ENCODE data around the gene USP7.

- TF ChIP-seq, protein P1, sequence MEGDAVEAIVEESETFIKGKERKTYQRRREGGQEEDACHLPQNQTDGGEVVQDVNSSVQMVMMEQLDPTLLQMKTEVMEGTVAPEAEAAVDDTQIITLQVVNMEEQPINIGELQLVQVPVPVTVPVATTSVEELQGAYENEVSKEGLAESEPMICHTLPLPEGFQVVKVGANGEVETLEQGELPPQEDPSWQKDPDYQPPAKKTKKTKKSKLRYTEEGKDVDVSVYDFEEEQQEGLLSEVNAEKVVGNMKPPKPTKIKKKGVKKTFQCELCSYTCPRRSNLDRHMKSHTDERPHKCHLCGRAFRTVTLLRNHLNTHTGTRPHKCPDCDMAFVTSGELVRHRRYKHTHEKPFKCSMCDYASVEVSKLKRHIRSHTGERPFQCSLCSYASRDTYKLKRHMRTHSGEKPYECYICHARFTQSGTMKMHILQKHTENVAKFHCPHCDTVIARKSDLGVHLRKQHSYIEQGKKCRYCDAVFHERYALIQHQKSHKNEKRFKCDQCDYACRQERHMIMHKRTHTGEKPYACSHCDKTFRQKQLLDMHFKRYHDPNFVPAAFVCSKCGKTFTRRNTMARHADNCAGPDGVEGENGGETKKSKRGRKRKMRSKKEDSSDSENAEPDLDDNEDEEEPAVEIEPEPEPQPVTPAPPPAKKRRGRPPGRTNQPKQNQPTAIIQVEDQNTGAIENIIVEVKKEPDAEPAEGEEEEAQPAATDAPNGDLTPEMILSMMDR (IDR thresholded peaks at IDR 0.05): no peak
- TF ChIP-seq POLR2A (IDR thresholded peaks at IDR 0.05) (no peak), POLR2AphosphoS5 (IDR thresholded peaks at IDR 0.05) (no peak), EP300 (IDR thresholded peaks at IDR 0.05) (no peak)
These were observed 36.9 kb downstream of the USP7 start for GRCh38 chr16:8926827-8927226.

Data from gastroesophageal sphincter (tissue), 3 donors.